HuH-7.5 (cell line): Measurements from ENCODE around the gene EPN3.

ENCODE experiments used
- DNase-seq: peaks from one replicate; pipeline ENCODE4 v3.0.0; 2011; ENCODE audit warnings: low spot score

Gene EPN3

GRCh38 chr17:50511058-50511457, 21.5 kb upstream of the EPN3 start:
- no peak for DNase-seq

DNA sequence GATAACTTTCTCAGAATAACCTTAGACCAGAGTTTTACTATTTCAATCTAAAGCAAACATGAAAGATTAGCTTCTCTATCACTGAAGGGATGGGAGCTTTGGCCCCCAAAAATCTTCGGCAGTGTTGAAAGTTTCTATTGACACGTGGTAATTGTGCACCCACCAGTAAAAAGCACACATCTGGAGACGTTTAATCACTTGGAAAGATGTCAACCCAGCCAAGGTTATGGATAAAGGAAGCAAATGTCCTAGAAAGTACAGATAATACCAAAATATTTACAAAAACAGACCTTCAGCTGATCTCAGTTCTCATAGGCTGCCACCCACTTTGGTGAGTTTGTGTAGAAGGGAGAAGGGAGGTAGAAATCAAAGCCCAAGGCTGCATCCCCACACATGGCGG, 19.0 kb upstream of the EPN3 start:
- DNase-seq = no peak

GRCh38 chr17:50514388-50514787, 18.1 kb upstream of the EPN3 start:
- no peak for DNase-seq

- no peak for DNase-seq
Observed at GRCh38 chr17:50514936-50515702, 17.4 kb upstream of the EPN3 start.

DNA sequence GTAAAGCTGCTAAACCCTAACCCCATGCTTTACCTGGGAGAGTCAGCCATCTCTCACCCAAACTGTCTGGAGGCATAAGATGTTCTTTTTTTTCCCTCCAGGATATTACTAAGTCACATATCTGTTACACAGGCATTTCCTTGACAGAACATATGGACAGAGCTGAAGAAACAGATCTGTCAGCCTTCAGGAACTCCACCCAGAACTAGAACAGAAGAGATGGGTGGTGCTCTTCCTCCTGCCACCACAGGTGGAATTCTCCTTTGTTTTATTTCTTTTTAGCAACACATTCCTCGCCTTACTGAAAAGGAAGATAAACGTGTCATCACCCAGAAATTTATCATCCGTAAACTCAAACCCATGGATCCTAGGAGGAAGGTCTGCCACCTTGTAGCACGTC, 15.5 kb upstream of the EPN3 start:
- no peak for DNase-seq

- DNase-seq = no peak
Observed at GRCh38 chr17:50517504-50518383, 14.8 kb upstream of the EPN3 start.

DNA sequence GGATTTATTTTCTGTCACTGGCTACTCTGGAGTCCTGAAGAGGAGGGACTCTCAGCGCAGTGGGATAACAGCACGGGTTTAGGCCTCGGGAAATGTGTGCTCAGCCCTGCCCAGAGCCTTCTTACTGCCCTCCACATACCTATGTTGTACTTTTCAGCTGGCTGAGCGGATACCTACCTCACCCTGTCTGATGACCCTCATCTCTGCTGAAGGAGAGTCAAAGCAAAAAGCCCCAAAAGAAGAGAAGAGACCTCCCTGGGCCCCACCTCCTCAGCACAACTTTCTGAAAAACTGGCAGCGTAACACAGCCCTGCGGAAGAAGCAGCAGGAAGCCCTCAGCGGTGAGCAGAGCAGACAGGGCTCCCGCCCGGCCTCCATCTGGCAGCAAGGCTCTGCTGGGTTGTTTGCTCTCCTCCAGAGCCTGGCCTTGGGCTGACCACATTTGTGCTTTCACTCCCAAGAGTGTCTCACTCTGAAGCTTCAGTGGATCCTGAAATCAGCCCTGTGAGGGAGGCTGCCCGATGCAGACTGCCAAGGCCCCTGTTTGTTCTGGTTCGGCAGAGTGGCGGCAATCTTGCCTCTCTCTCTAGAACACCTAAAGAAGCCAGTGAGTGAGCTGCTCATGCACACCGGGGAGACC, 14.0 kb upstream of the EPN3 start:
- DNase-seq = no peak

- DNase-seq = no peak
Observed at GRCh38 chr17:50519141-50519834, 13.2 kb upstream of the EPN3 start.

DNA sequence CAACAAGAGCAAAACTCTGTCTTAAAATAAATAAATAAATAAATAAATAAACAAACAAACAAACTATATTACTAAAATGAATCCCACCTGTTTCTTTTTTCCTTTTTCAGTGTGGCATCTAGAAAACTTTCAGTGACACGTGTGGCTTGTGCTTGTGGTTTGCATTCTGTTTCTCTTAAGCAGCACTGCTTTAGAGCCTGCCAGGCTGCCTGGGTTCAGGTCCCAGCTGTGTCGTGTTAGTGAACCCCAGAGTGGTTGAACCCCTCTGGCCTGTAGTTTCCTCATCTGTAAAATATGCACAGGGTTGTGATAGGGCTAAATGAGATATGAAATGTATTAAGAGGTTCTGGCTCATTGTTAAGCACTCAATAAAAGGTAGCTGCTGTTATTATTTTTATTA, 12.1 kb upstream of the EPN3 start:
- DNase-seq = no peak

DNA sequence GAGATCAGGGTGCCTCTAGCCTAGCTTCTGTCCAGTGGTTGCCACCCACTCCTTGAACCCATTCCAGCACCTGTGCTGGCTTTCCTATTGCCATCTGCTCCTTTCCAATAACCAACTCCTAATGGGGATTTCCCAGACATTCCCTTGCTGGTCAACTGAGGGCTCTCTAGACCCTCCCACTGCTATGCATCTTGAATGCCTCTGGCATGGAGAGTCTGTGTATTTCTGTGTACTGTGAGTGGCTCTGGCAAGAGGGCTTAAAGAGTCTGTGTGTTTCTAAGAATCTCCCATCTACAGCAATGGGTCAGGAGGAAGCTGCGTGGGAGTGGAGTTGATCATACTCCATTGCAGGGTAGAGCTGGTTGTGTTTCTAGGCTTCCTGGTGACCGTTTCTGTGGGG, 11.0 kb upstream of the EPN3 start:
- DNase-seq = no peak

GRCh38 chr17:50522766-50523165, 9.8 kb upstream of the EPN3 start:
- no peak for DNase-seq

DNA sequence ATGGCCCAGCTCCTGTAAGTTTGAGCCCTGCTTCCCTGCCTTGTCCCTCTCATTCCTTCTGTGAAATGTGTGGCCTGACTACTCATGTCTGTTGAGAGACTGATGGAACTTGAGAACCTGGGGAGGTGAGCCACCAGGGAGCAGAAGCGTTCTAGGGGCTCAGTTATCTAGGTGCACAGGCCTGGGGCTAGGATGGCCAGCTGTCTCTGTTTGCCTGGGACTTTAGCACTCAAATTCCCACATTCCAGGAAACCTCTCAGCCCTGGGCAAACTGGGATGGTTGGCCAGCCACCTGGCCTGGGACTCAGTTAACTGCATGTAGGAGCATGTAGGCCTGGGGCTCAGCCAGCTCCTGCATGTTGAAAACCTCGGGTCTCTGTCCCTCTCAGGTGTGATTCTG, 9.3 kb upstream of the EPN3 start:
- DNase-seq = no peak

GRCh38 chr17:50524838-50525237, 7.7 kb upstream of the EPN3 start:
- no peak for DNase-seq

- no peak for DNase-seq
Observed at GRCh38 chr17:50527155-50527762, 5.3 kb upstream of the EPN3 start.

GRCh38 chr17:50527949-50528474, 4.5 kb upstream of the EPN3 start:
- no peak for DNase-seq

DNA sequence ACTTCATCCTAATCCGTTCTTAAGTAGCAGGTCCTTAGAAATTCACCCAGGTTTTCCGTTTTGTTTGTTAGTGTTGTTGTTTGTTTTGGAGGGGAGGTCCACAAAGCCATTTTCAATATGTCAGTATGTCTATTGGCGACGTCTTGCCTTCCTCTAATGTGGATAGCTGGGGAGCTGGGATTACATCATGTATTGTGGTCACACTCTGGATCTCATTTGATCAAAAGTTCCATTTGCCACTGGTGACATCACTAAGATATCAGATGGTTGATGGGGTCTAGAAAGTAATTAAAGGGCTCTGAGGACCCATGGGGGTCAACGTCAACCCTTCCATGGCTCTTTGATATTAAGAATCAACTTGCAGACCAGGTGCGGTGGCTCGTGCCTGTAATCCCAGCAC, 2.7 kb upstream of the EPN3 start:
- DNase-seq = no peak

GRCh38 chr17:50531428-50532025, 1.0 kb upstream of the EPN3 start:
- no peak for DNase-seq

DNA sequence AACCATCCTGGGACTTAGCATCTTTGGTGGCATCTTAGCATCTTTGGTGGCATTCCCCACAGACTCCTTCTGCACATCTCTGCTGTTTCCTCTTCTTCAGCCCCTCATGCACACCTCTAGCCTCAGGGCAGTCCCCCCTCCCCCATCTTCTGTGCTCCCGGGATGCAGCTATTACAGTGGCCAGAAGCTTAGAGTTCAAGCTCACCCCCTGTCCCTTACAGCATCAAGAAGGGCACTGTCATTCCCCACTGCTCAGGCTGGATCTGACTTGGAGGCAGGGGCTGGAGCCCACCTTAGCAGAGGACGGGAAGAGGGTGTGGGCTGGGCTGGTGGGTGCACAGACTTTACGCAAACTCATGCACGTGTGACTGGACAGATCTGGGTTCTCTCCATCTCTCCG, 650 bp downstream of the EPN3 start:
- DNase-seq = no peak

DNA sequence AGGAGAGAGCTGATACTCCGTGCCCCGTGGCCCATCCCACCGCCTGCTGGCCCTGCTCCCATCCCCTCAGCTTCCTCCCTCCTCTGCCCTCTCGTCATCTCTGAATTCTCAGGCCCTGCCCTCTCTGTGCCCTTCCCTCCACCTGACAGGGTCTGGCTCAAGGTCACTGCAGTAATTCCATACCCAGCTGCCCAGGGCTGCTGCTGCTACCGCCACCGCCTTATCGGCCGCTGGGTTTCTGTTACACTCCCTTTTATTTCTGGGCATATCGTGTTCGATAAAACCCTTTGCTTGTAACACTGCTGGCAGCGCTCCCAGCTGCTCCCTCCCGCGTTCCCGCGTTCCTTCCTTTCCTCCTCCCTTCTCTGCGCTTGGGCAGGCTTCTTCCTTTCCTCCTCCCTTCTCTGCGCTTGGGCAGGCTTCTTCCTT, 1.2 kb downstream of the EPN3 start:
- no peak for DNase-seq

DNA sequence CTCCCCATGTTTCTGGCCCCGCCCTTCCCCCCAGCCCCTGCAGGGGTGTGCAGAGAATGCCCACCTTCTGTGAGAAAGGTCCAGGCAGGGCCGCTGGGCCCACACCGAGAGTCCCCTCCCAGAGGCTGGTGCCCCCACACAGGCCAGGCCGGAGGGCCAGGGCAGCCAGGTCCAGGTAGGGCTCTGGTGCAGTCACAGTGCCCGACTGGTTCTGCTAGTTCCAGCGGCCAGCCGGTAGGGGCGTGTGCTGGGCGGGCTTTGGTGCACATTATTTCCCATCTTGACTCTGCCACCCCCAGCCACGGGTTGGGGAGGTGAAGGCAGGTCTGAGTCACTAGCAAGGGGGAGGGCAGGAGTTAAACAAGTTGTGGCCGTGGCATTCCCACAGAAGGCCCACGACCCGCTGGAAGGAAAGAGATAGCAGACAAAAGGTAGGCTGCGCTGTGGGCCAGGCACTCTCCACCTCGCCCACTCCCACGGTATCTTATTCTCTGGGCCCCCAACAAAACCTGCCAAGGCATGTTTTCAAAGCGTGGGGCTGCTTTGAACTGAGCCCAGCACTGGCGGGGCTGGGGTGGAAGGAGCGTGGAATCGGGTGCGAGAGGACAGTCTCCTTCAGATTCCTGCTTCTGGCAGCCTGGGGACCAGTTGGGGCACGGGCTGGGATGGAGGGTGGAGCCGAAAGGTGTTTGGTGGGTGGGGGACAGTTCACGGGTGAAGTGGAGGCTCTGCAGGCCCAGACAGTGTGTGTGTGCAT, 1.9 kb downstream of the EPN3 start:
- no peak for DNase-seq

GRCh38 chr17:50534979-50535326, 2.4 kb downstream of the EPN3 start:
- no peak for DNase-seq
